A549 (cell line): ENCODE measurements around the gene AP3B1. TPM values are rescaled to one million over a fixed set of nuclear protein-coding genes. Genes with fewer than 3 reads are reported as not detected.

Experiments used
- ATAC-seq, 2 experiments: fragments of 200-7000 bp in 1 of 2; fragments of >200 bp in 1 of 2; cut with Nextera tagmentation in 1 of 2; cut with Tn5 transposase in 1 of 2; 3 replicates each; pipeline versions ENCODE4 v1.8.0 to v1.9.1; 2018 to 2020; ENCODE audit warnings: mild to moderate bottlenecking in 1 of 2, moderate library complexity in 1 of 2
- CTCF ChIA-PET: fragments of 300-600 bp; sonication (Branson Sonifier 250); formaldehyde crosslinking; extraction: SDS; loops from one replicate; lab custom pipeline; 2021; ENCODE audit warnings: antibody characterized with exemption, inconsistent platforms; lab: Yijun Ruan, JAX
- POLR2A ChIA-PET: fragments of 350-600 bp; formaldehyde crosslinking; extraction: SDS; loops from one replicate; lab custom pipeline; 2021; ENCODE audit warnings: antibody characterized with exemption, inconsistent platforms; lab: Yijun Ruan, JAX
- DNase-seq, 2 experiments: peaks; one replicate each; pipeline versions ENCODE4 v3.0.0 to v3.0.0-alpha.2; 2011 to 2016; ENCODE audit warnings: low read depth in 1 of 2, low spot score in 1 of 2
- FAIRE-seq: peaks from 2 replicates; lab custom pipeline; 2011; peaks lifted over from hg19 to GRCh38; lab: Jason Lieb, UNC
- H3K27ac ChIP-seq, 2 experiments: fragments of >200 bp; sonication (Bioruptor Twin); formaldehyde crosslinking; 3 replicates each; pipeline ENCODE4 v1.5.1; 2016 to 2017
- H3K4me1 ChIP-seq: fragments of >200 bp; sonication (Bioruptor Twin); formaldehyde crosslinking; 3 replicates; pipeline ENCODE4 v1.6.1; 2016
- H3K4me2 ChIP-seq: fragments of >200 bp; sonication (Bioruptor Twin); formaldehyde crosslinking; 3 replicates; pipeline ENCODE4 v1.6.1; 2016
- H3K4me3 ChIP-seq: fragments of >200 bp; sonication (Bioruptor Twin); formaldehyde crosslinking; 3 replicates; pipeline ENCODE4 v1.5.1; 2016
- H3K9me3 ChIP-seq: fragments of >200 bp; sonication (Bioruptor Twin); formaldehyde crosslinking; 3 replicates; pipeline ENCODE4 v1.6.1; 2016
- BHLHE40 ChIP-seq: IDR thresholded peaks from 2 replicates; pipeline ENCODE4 v1.6.1; 2012; ENCODE audit warnings: low read depth, low read length, inconsistent platforms
- CHD2 ChIP-seq: fragments of 150-350 bp; IDR thresholded peaks from 2 replicates; pipeline ENCODE4 v1.6.1; 2014; ENCODE audit warnings: low read length; ENCODE audit not compliant: partially characterized antibody
- CHD4 ChIP-seq: fragments of 200-600 bp; sonication (generic); IDR thresholded peaks from 2 replicates; pipeline ENCODE4 v1.6.1; 2016; ENCODE audit warnings: antibody characterized with exemption, mild to moderate bottlenecking, borderline replicate concordance
- EHMT2 ChIP-seq: fragments of 200-600 bp; sonication (generic); IDR thresholded peaks from 2 replicates; pipeline ENCODE4 v1.6.1; 2016; ENCODE audit warnings: antibody characterized with exemption, low read depth, mild to moderate bottlenecking, moderate library complexity
- EP300 ChIP-seq, 2 experiments: fragments of >200 bp; sonication (Bioruptor Twin); formaldehyde crosslinking; IDR thresholded peaks; 2 replicates in 1 of 2; 3 replicates in 1 of 2; pipeline ENCODE4 v1.6.1; 2016 to 2017
- FOXS1 ChIP-seq: fragments of 250-450 bp; sonication (Bioruptor Pico); IDR thresholded peaks from 2 replicates; pipeline ENCODE4 v1.5.0; 2020; ENCODE audit warnings: mild to moderate bottlenecking, moderate library complexity
- GATA3 ChIP-seq: IDR thresholded peaks from 2 replicates; pipeline ENCODE4 v1.6.1; 2012; ENCODE audit warnings: borderline replicate concordance
- HEYL ChIP-seq: fragments of 250-450 bp; sonication (Bioruptor Pico); IDR thresholded peaks from 2 replicates; pipeline ENCODE4 v1.8.0; 2021; ENCODE audit warnings: mild to moderate bottlenecking, moderate library complexity
- HOXB13 ChIP-seq: fragments of 250-450 bp; sonication (Bioruptor Pico); IDR thresholded peaks from 2 replicates; pipeline ENCODE4 v1.5.0; 2020; ENCODE audit warnings: low read depth, mild to moderate bottlenecking, moderate library complexity
- JUN ChIP-seq, 2 experiments: fragments of >200 bp; sonication (Bioruptor Twin); formaldehyde crosslinking; IDR thresholded peaks; 2 replicates in 1 of 2; 3 replicates in 1 of 2; pipeline ENCODE4 v1.6.1; 2016 to 2017
- KDM5A ChIP-seq: fragments of 200-600 bp; sonication (generic); IDR thresholded peaks from 2 replicates; pipeline ENCODE4 v1.6.1; 2016; ENCODE audit warnings: antibody characterized with exemption, mild to moderate bottlenecking
- MAFK ChIP-seq: fragments of 450-650 bp; IDR thresholded peaks from 2 replicates; pipeline ENCODE4 v1.6.1; 2014; ENCODE audit not compliant: partially characterized antibody
- NPAS2 ChIP-seq: fragments of 250-450 bp; sonication (Bioruptor Pico); IDR thresholded peaks from 2 replicates; pipeline ENCODE4 v1.8.0; 2022; ENCODE audit warnings: mild to moderate bottlenecking, moderate library complexity, borderline replicate concordance
- PHF8 ChIP-seq: fragments of 200-600 bp; sonication (generic); IDR thresholded peaks from 2 replicates; pipeline ENCODE4 v1.6.1; 2016; ENCODE audit warnings: low read depth, mild to moderate bottlenecking, antibody characterized with exemption, moderate library complexity, borderline replicate concordance
- POLR2AphosphoS2 ChIP-seq: conservative IDR thresholded peaks from 2 replicates; pipeline ENCODE4 v1.6.1; 2012; ENCODE audit warnings: low read length, improper control_type of control experiment, inconsistent platforms
- RAD21 ChIP-seq, 2 experiments: fragments of >200 bp in 1 of 2; sonication (Bioruptor Twin) in 1 of 2; formaldehyde crosslinking in 1 of 2; IDR thresholded peaks in 1 of 2; conservative IDR thresholded peaks in 1 of 2; 2 replicates in 1 of 2; 3 replicates in 1 of 2; pipeline ENCODE4 v1.6.1; 2012 to 2018; ENCODE audit warnings: inconsistent platforms in 1 of 2
- RARB ChIP-seq: fragments of 250-450 bp; sonication (Bioruptor Pico); IDR thresholded peaks from 2 replicates; pipeline ENCODE4 v1.8.0; 2021; ENCODE audit warnings: mild to moderate bottlenecking, moderate library complexity
- RCOR1 ChIP-seq: fragments of 150-350 bp; IDR thresholded peaks from 2 replicates; pipeline ENCODE4 v1.6.1; 2014; ENCODE audit warnings: antibody characterized with exemption, low read length, low read depth
- SREBF2 ChIP-seq: fragments of 450-650 bp; IDR thresholded peaks from 2 replicates; pipeline ENCODE4 v1.6.1; 2014; ENCODE audit warnings: mild to moderate bottlenecking, moderate library complexity
- TP53 ChIP-seq: fragments of 250-450 bp; sonication (Bioruptor Pico); IDR thresholded peaks from 2 replicates; pipeline ENCODE4 v1.5.0; 2021; ENCODE audit warnings: mild to moderate bottlenecking, moderate library complexity
- ZNF302 ChIP-seq: fragments of 250-450 bp; sonication (Bioruptor Pico); IDR thresholded peaks from 2 replicates; pipeline ENCODE4 v1.9.0; 2021; ENCODE audit warnings: inconsistent platforms, mild to moderate bottlenecking, moderate library complexity
- WGBS: methylation state at CpG from one replicate; pipeline ENCODE4 v1.1.6; 2017; ENCODE audit errors: missing lambda C conversion rate; 5-methylcytosine and 5-hydroxymethylcytosine counted together
- polyA plus RNA-seq, 4 experiments: library from polyadenylated mRNA; depleted of rRNA in 3 of 4; stranded (reverse); fragments of >200 nt; fragmentation: RNase III in 1 of 4; extraction: RNeasy Plus Mini Kit Qiagen cat#74134 plus additional on column Dnase treatment in 1 of 4; gene quantifications; 2 replicates in 3 of 4; 3 replicates in 1 of 4; pipeline ENCODE4 v1.2.3, GENCODE V29; 2011 to 2017
- TF ChIP-seq, protein P1 (sequence below): fragments of >200 bp; sonication (Bioruptor Twin); formaldehyde crosslinking; IDR thresholded peaks from 3 replicates; pipeline ENCODE4 v1.5.1; 2016

The AP3B1 gene
- polyA plus RNA-seq, 2 of the 4 experiments (the other 2 are of a cell fraction), result 52.4 to 70.5 TPM

DNA sequence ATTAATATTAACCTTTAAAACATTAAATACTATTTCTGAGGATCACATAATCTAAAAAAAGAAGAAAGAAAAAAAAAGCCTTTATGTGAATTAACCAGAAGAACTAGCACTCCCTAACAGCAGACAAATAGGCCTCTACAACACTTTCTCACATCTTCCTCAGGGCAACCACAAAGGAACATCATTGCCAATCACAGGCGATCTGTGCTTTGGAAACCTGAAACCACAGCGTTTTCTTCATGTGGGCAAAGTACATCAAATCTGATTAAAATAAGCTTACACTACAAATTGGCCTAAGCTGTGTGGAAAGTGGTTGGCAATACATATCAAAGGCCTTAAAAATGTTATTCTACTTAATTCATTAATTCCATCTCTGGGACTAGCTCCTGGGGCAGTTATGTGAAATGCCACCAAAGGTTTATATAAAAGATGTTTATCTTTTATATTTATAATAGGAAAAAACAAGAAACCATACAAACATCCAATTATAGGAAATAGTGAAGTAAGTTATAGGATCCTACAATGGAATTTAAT lies 333.6 kb downstream of the AP3B1 start (continued):
- TF ChIP-seq GATA3, result no peak
- no peak for TF ChIP-seq MAFK
- TF ChIP-seq, protein P1, sequence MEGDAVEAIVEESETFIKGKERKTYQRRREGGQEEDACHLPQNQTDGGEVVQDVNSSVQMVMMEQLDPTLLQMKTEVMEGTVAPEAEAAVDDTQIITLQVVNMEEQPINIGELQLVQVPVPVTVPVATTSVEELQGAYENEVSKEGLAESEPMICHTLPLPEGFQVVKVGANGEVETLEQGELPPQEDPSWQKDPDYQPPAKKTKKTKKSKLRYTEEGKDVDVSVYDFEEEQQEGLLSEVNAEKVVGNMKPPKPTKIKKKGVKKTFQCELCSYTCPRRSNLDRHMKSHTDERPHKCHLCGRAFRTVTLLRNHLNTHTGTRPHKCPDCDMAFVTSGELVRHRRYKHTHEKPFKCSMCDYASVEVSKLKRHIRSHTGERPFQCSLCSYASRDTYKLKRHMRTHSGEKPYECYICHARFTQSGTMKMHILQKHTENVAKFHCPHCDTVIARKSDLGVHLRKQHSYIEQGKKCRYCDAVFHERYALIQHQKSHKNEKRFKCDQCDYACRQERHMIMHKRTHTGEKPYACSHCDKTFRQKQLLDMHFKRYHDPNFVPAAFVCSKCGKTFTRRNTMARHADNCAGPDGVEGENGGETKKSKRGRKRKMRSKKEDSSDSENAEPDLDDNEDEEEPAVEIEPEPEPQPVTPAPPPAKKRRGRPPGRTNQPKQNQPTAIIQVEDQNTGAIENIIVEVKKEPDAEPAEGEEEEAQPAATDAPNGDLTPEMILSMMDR, result no peak
- TF ChIP-seq ZNF302 (CRISPR knock-in tag), result no peak
- TF ChIP-seq HEYL (CRISPR knock-in tag), result no peak

DNA sequence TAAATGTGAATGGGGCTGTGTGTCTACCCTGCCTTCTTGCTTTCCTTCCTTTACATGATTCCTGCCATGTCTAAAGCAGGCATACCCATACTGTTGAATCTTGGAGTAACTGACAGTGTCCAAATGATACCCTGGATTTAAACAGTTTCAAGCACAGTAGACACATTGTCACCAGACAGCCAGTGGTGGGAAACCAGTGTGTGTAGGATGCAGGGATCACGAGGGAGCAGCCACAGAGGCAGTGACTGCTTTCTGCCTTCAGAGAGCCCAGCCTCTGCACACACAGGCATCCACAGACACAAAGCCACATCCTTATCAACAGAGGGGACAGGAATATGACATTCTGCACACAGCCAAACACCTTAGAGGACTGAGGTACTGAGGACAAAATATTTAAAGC lies 334.2 kb downstream of the AP3B1 start:
- no peaks in the 10 kb centered on the region for H3K4me1 ChIP-seq
- H3K4me3 ChIP-seq, result no peak overlapping the region
- ATAC-seq (no peak), FAIRE-seq (peak; percentile 18), DNase-seq (no peak)
- ChIA-PET CTCF (no interaction called here), POLR2A (no interaction called here)
- peaks cover under 1% of the 10 kb centered on the region; the same call in 1 of the 3 replicates for H3K9me3 ChIP-seq
- TF ChIP-seq SREBF2 (no peak), EP300 (IDR thresholded peaks at IDR 0.05) (no peak)
- 38% methylated on average over 1 of the region's 1 CpG for WGBS
- no peak overlapping the region for H3K4me2 ChIP-seq
- H3K27ac ChIP-seq, result no peak overlapping the region

DNA sequence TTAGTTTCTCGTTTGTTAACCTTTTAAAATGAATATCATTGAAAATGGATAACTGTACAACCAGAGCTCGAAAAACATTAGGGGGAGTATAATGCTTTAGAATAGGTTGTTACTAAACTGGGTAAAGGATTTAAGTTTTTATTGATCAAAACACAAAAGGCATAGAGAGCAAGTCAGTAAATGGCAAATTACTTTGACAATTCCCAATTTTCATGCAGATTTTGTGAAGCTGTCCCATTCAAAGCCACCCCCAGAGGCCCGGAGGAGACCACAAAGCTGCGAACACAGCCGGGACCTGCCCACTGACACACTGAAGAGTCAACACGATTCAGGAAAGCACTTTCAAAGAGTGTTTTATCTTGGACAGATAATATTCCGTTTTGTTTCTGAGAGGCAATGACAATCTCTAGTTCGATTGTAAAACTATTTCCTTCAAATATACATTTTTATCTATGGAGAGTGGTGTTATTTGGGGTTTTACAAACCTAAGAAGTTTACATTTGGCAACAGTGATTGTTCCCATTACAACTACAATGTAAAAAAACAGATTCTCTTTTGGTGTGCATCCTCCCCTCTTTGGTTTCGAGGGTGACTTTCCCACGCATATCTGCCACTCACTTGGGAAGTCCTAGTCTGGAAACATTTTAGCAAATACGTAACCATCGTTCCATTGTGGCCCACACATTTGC lies 335.7 kb downstream of the AP3B1 start:
- 68% methylated on average over 12 of the region's 12 CpGs for WGBS
- CTCF ChIA-PET, result interaction anchor here (0.6 to 1.7 kb wide), 3 partner anchors 9 to 124 kb away, joined by 3 to 6 read pairs (median 3); no protein-coding TSS in a partner anchor
- Histone ChIP-seq H3K4me1 (no peaks in the 10 kb centered on the region), H3K9me3 (peaks cover 3% of the 10 kb centered on the region; the same call in 1 of the 3 replicates), H3K27ac (no peak overlapping the region)
- DNase-seq (no peak), ATAC-seq (no peak), FAIRE-seq (no peak)
- no peak for TF ChIP-seq POLR2AphosphoS2
- TF ChIP-seq PHF8, result no peak
- no peak for TF ChIP-seq BHLHE40
- TF ChIP-seq HEYL (CRISPR knock-in tag), result no peak
- TF ChIP-seq CHD4, result no peak
- TF ChIP-seq, all 56 proteins: peak for 0
- POLR2A ChIA-PET, result no interaction called here
- Histone ChIP-seq H3K4me3 (no peak overlapping the region), H3K4me2 (no peak overlapping the region)

DNA sequence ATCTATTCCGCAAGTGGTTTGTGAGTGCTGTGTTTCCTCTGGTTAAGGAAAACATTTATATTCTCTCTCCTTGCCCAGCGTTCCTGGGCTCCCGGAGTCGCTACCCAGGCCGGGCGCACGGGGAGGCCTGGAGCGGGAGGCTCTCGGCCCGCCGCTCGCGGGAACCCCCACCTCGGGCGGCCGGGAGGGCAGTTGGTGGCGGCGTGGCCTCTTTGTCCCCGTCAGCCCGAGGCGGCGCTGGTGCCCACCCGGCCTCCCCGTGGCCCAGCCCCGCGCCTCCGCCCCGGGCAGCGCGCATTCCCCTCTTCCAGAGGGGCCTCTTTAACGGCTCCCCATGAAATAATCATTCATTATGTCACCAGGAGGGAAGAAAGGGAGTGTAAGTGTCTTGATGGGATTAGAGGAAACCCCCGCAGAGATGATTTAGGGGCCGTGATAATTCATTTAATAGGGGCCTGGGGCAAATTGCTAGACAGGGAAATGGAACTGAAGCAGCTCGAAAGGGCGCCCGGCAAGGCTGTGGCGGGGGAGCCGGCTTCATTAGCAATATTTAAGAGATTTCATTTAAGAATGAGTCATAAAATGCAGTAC lies 336.5 kb downstream of the AP3B1 start:
- Histone ChIP-seq H3K27ac (no peak overlapping the region), H3K4me1 (no peaks in the 10 kb centered on the region), H3K9me3 (peaks cover 3% of the 10 kb centered on the region; the same call in 1 of the 3 replicates), H3K4me3 (no peak overlapping the region), H3K4me2 (no peak overlapping the region)
- FAIRE-seq (no peak), DNase-seq (no peak), ATAC-seq (no peak)
- ChIA-PET POLR2A (interaction anchor here (0.6 kb wide), 1 partner anchor 114 kb away, joined by 3 read pairs; no protein-coding TSS in a partner anchor), CTCF (interaction anchor here (0.6 to 1.7 kb wide), 3 partner anchors 9 to 123 kb away, joined by 3 to 6 read pairs (median 3); no protein-coding TSS in a partner anchor)
- TF ChIP-seq JUN (IDR thresholded peaks at IDR 0.05) (no peak), NPAS2 (CRISPR knock-in tag) (no peak), CHD2 (no peak), EHMT2 (no peak), POLR2AphosphoS2 (no peak), RAD21 (conservative IDR thresholded peaks at IDR 0.05 in 1 of 2, IDR thresholded peaks at IDR 0.05 in 1 of 2) (no peak), HOXB13 (CRISPR knock-in tag) (no peak), TP53 (CRISPR knock-in tag) (no peak), RARB (CRISPR knock-in tag) (no peak), HEYL (CRISPR knock-in tag) (no peak), FOXS1 (CRISPR knock-in tag) (no peak), KDM5A (no peak), RCOR1 (no peak), ZNF302 (CRISPR knock-in tag) (no peak), EP300 (IDR thresholded peaks at IDR 0.05) (no peak)
- WGBS, result 87% methylated on average over 28 of the region's 38 CpGs
